ENCODE results near the gene GOLPH3. TPM values are rescaled to one million over a fixed set of nuclear protein-coding genes. Genes with fewer than 3 reads are reported as not detected.

The GOLPH3 gene
- total and polyA plus RNA-seq, 7 experiments from 2014 or later: 46.9 to 86.1 (median 60.8) TPM

DNA sequence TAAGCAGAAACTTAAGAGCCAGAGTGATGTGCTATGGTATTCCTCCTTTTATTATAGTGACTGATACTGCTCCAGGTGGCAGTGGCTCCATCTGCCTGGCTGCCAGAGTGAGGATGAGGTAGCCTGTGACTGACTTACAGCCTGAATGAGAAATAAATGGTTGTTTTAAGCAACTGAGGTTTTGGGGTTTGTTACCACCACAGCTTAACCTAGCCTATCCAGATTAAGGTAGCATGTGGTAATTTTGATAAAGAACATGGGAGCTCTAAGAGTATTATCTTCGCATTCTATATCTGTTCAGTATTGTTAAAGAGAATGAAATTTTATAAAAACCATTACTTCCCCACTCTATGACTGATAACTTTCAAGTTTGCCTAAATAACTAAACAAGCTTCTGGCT, 39.0 kb downstream of the GOLPH3 start:
- peak overlapping the region in 6 of 9 donors; percentile 0 to 70 (median 29) for H3K27ac Mint-ChIP-seq
- H3K4me3 Mint-ChIP-seq: no peak overlapping the region
- H3K27me3 Mint-ChIP-seq: no peaks in the 10 kb centered on the region
- Histone ChIP-seq H3K4me3 (ENCODE audit: low read length) (no peak overlapping the region), H3K27me3 (ENCODE audit: control insufficient read depth in 2 of 2, insufficient read depth in 2 of 2, low read length in 2 of 2) (no peaks in the 10 kb centered on the region), H3K4me1 (ENCODE audit: control insufficient read depth in 2 of 2, insufficient read depth in 2 of 2, low read length in 2 of 2) (peaks cover 0 to 7% of the 10 kb centered on the region in 2 donors), H3K36me3 (ENCODE audit: control insufficient read depth in 2 of 3, insufficient read depth in 3 of 3, low read length in 3 of 3) (peaks cover 4 to 13% (median 4%) of the 10 kb centered on the region in 3 experiments), H3K27ac (ENCODE audit: low read depth, low read length) (no peak overlapping the region), H3K9me3 (ENCODE audit: control insufficient read depth in 2 of 3, low read length in 3 of 3) (no peaks in the 10 kb centered on the region)
- ChIA-PET CTCF (no interaction called here), POLR2A (no interaction called here)
- H3K4me1 Mint-ChIP-seq: peaks cover 8 to 51% (median 39%) of the 10 kb centered on the region in 7 donors
- DNase-seq (no peak), ATAC-seq (no peak)
- no peaks in the 10 kb centered on the region for H3K9me3 Mint-ChIP-seq
- H3K36me3 Mint-ChIP-seq: peaks cover 4 to 41% (median 20%) of the 10 kb centered on the region in 5 donors
- intact Hi-C loops (cut with micrococcal nuclease): no loop called here

DNA sequence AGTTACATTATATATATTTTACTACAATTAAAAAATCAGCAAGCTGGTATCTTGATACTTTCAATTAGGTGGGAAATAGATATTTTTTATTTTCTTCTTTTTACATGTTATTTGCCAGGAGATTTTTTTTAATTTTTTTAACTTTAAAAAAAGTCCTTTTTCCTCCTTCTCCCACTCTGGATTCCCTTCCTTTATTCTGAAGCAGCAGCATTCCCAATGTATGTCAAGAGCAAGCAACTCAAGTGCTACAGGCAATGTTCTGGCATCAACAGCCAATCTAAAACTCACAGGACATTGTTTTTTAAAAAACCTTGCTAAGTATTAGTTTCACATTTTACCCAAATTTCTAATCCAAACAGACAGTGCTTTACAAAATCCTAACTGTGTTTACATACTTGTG, 41.4 kb downstream of the GOLPH3 start:
- peaks cover 14 to 50% (median 35%) of the 10 kb centered on the region in 7 donors for H3K4me1 Mint-ChIP-seq
- CTCF ChIA-PET: no interaction called here

DNA sequence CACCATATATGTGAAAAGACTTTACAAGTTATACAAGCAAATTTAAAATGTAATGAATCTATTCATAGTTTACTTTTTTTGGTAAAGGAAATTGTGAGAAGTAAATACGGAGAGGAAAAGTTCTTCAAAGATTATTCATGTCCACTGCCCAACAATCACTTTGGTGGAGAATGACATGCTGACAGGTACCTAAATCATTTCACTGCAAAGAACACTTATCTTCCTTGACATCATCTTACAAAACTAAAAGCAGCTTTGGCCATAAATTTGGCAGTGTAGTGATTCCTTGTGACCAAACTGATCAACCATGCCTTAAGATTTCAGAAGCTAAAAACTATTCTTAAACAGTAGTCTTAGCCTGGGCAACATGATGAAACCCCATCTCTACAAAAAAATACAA, 42.5 kb downstream of the GOLPH3 start:
- ATAC-seq (no peak), DNase-seq (no peak)
- peaks cover 0 to 15% (median 9%) of the 10 kb centered on the region in 3 experiments for H3K36me3 ChIP-seq (ENCODE audit: control insufficient read depth in 2 of 3, insufficient read depth in 3 of 3, low read length in 3 of 3)
- no peak overlapping the region for H3K4me3 ChIP-seq (ENCODE audit: low read length)
- H3K27ac Mint-ChIP-seq: peak overlapping the region in 3 of 9 donors; percentile 17 to 62 (median 55)
- peaks cover 0 to 6% of the 10 kb centered on the region in 2 donors for H3K4me1 ChIP-seq (ENCODE audit: control insufficient read depth in 2 of 2, insufficient read depth in 2 of 2, low read length in 2 of 2)
- no peaks in the 10 kb centered on the region for H3K27me3 ChIP-seq (ENCODE audit: control insufficient read depth in 2 of 2, insufficient read depth in 2 of 2, low read length in 2 of 2)
- ChIA-PET CTCF (interaction anchor here (0.8 kb wide), 1 partner anchor 9 kb away, joined by 3 read pairs; no protein-coding TSS in a partner anchor), POLR2A (no interaction called here)
- H3K27me3 Mint-ChIP-seq: no peaks in the 10 kb centered on the region
- H3K27ac ChIP-seq (ENCODE audit: low read depth, low read length): no peak overlapping the region
- no peak overlapping the region for H3K4me3 Mint-ChIP-seq
- intact Hi-C loops (cut with micrococcal nuclease): no loop called here
- H3K4me1 Mint-ChIP-seq: peaks cover 14 to 52% (median 37%) of the 10 kb centered on the region in 7 donors
- peaks cover 0 to 1% (median 0%) of the 10 kb centered on the region in 11 donors for H3K9me3 Mint-ChIP-seq
- H3K36me3 Mint-ChIP-seq: peaks cover 4 to 49% (median 15%) of the 10 kb centered on the region in 5 donors
- no peaks in the 10 kb centered on the region for H3K9me3 ChIP-seq (ENCODE audit: control insufficient read depth in 2 of 3, low read length in 3 of 3)

More for the DNA sequence above, 41.4 kb downstream of the GOLPH3 start:
- no peaks in the 10 kb centered on the region for H3K27me3 Mint-ChIP-seq
- POLR2A ChIA-PET: no interaction called here
- no peak overlapping the region for H3K4me3 Mint-ChIP-seq
- peaks cover 4 to 44% (median 12%) of the 10 kb centered on the region in 5 donors for H3K36me3 Mint-ChIP-seq
- no peak overlapping the region for H3K27ac ChIP-seq (ENCODE audit: low read depth, low read length)
- no peaks in the 10 kb centered on the region for H3K27me3 ChIP-seq (ENCODE audit: control insufficient read depth in 2 of 2, insufficient read depth in 2 of 2, low read length in 2 of 2)
- no peak for DNase-seq
- H3K9me3 Mint-ChIP-seq: peaks cover 0 to 1% (median 0%) of the 10 kb centered on the region in 11 donors
- ATAC-seq: no peak
- peaks cover 4 to 13% (median 8%) of the 10 kb centered on the region in 3 experiments for H3K36me3 ChIP-seq (ENCODE audit: control insufficient read depth in 2 of 3, insufficient read depth in 3 of 3, low read length in 3 of 3)
- intact Hi-C loops (cut with micrococcal nuclease): no loop called here
- no peaks in the 10 kb centered on the region for H3K9me3 ChIP-seq (ENCODE audit: control insufficient read depth in 2 of 3, low read length in 3 of 3)
- H3K4me3 ChIP-seq (ENCODE audit: low read length): no peak overlapping the region
- peaks cover 0 to 3% of the 10 kb centered on the region in 2 donors for H3K4me1 ChIP-seq (ENCODE audit: control insufficient read depth in 2 of 2, insufficient read depth in 2 of 2, low read length in 2 of 2)
- peak overlapping the region in 5 of 9 donors; percentile 1 to 47 (median 19) for H3K27ac Mint-ChIP-seq

DNA sequence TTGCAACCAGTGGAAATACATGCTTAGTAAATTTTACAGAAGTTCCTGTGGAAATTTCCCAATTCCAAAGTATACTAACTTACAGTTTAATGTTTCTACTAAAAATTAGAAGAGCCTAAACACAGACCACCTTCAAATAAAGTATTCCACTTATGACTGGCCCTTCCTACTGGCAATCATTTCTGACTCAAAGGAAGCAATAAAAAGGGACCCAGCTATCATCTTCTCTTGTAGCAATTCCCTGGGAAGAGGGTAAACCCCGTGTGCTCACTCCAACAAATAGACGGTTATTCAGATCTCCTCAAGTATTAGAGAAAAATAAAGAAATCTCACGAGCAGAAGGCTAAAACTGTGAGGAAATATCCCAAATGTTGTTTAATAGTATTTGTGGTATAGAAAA, 43.3 kb downstream of the GOLPH3 start:
- H3K27me3 Mint-ChIP-seq: no peaks in the 10 kb centered on the region
- CTCF ChIA-PET: interaction anchor here (0.6 to 0.8 kb wide), 3 partner anchors 9 to 38 kb away, joined by 3 to 4 read pairs (median 3); no protein-coding TSS in a partner anchor
- Histone ChIP-seq H3K9me3 (ENCODE audit: control insufficient read depth in 2 of 3, low read length in 3 of 3) (no peaks in the 10 kb centered on the region), H3K4me3 (ENCODE audit: low read length) (no peak overlapping the region), H3K4me1 (ENCODE audit: control insufficient read depth in 2 of 2, insufficient read depth in 2 of 2, low read length in 2 of 2) (peaks cover 0 to 6% of the 10 kb centered on the region in 2 donors), H3K27ac (ENCODE audit: low read depth, low read length) (no peak overlapping the region), H3K27me3 (ENCODE audit: control insufficient read depth in 2 of 2, insufficient read depth in 2 of 2, low read length in 2 of 2) (no peaks in the 10 kb centered on the region), H3K36me3 (ENCODE audit: control insufficient read depth in 2 of 3, insufficient read depth in 3 of 3, low read length in 3 of 3) (peaks cover 7 to 22% (median 9%) of the 10 kb centered on the region in 3 experiments)
- peak overlapping the region in 4 of 9 donors; percentile 32 to 59 (median 53) for H3K27ac Mint-ChIP-seq
- POLR2A ChIA-PET: no interaction called here
- H3K36me3 Mint-ChIP-seq: peaks cover 5 to 56% (median 18%) of the 10 kb centered on the region in 5 donors
- no peak for DNase-seq
- ATAC-seq: no peak
- intact Hi-C loops (cut with micrococcal nuclease): no loop called here
- H3K9me3 Mint-ChIP-seq: peaks cover 0 to 1% (median 0%) of the 10 kb centered on the region in 11 donors
- peaks cover 17 to 52% (median 40%) of the 10 kb centered on the region in 7 donors for H3K4me1 Mint-ChIP-seq
- no peak overlapping the region for H3K4me3 Mint-ChIP-seq

DNA sequence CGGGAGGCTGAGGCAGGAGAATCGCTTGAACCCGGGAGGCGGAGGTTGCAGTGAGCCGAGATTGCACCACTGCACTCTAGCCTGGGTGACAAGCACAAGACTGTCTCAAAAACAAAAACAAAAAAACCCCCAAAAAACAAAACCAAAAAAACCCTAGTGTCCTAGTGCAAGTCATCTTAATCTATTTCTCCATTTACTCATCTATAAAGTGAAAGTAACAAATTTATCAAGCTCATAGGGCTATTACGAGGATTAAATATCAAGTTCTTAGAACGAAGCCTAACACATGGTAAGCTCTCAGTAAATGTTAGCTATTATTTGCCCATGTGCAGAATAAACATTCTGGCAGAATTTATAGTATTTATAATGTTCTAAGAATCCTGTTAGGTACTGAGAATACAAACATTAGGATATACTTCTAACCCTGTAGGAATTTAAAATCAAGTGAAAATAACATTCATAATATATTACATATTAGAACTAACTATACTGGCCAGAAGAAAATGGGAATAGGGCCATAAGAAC, 45.0 kb downstream of the GOLPH3 start:
- DNase-seq (no peak), ATAC-seq (no peak)
- no peaks in the 10 kb centered on the region for H3K27me3 Mint-ChIP-seq
- intact Hi-C loops (cut with micrococcal nuclease): loop anchor here in 1 of 2 donors (10.0 kb wide), 1 partner anchor 46 kb away; the partner anchor contains the start of gene GOLPH3
- no peak overlapping the region for H3K4me3 Mint-ChIP-seq
- peaks cover 9 to 21% (median 11%) of the 10 kb centered on the region in 3 experiments for H3K36me3 ChIP-seq (ENCODE audit: control insufficient read depth in 2 of 3, insufficient read depth in 3 of 3, low read length in 3 of 3)
- no peak overlapping the region for H3K27ac ChIP-seq (ENCODE audit: low read depth, low read length)
- no peak overlapping the region for H3K4me3 ChIP-seq (ENCODE audit: low read length)
- peaks cover 0 to 1% (median 0%) of the 10 kb centered on the region in 11 donors for H3K9me3 Mint-ChIP-seq
- POLR2A ChIA-PET: interaction anchor here (1.3 kb wide), 1 partner anchor 45 kb away, joined by 4 read pairs; the partner anchor contains the start of gene GOLPH3
- CTCF ChIA-PET: no interaction called here
- H3K4me1 ChIP-seq (ENCODE audit: control insufficient read depth in 2 of 2, insufficient read depth in 2 of 2, low read length in 2 of 2): peaks cover 0 to 6% of the 10 kb centered on the region in 2 donors
- H3K36me3 Mint-ChIP-seq: peaks cover 4 to 58% (median 16%) of the 10 kb centered on the region in 5 donors
- H3K4me1 Mint-ChIP-seq: peaks cover 20 to 55% (median 35%) of the 10 kb centered on the region in 7 donors
- H3K9me3 ChIP-seq (ENCODE audit: control insufficient read depth in 2 of 3, low read length in 3 of 3): no peaks in the 10 kb centered on the region
- no peaks in the 10 kb centered on the region for H3K27me3 ChIP-seq (ENCODE audit: control insufficient read depth in 2 of 2, insufficient read depth in 2 of 2, low read length in 2 of 2)
- H3K27ac Mint-ChIP-seq: no peak overlapping the region

DNA sequence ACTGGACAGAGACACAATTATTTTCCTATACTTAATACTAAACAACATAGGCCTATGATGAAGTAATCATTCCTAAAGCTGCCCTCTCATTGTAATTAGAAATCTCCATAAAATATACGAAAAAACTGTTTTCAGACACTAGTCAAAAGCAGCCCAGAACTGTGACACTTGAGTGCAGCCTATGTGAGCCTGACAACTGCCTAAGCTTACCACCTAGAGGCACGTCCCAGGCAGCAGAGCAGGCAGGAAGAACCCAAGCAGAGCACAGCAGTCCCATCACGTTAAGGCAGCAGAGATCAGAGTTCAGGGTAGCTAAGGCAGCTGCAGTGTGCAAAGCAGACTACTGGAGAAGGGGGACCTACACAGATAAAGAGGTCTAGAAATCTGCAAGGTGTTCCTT, 46.4 kb downstream of the GOLPH3 start:
- H3K4me1 ChIP-seq (ENCODE audit: control insufficient read depth in 2 of 2, insufficient read depth in 2 of 2, low read length in 2 of 2): peaks cover 0 to 6% of the 10 kb centered on the region in 2 donors

More for the DNA sequence above, 46.4 kb downstream of the GOLPH3 start:
- Mint-ChIP-seq H3K36me3 (peaks cover 4 to 55% (median 18%) of the 10 kb centered on the region in 5 donors), H3K27me3 (no peaks in the 10 kb centered on the region), H3K4me3 (no peak overlapping the region), H3K9me3 (peaks cover 0 to 1% (median 0%) of the 10 kb centered on the region in 11 donors), H3K4me1 (peaks cover 18 to 57% (median 30%) of the 10 kb centered on the region in 7 donors), H3K27ac (peak overlapping the region in 4 of 9 donors; percentile 40 to 75 (median 58))
- H3K4me3 ChIP-seq (ENCODE audit: low read length): no peak overlapping the region
- H3K27ac ChIP-seq (ENCODE audit: low read depth, low read length): no peak overlapping the region
- ChIA-PET POLR2A (interaction anchor here (0.6 kb wide), 1 partner anchor 226 kb away, joined by 3 read pairs; no protein-coding TSS in a partner anchor), CTCF (no interaction called here)
- no peaks in the 10 kb centered on the region for H3K27me3 ChIP-seq (ENCODE audit: control insufficient read depth in 2 of 2, insufficient read depth in 2 of 2, low read length in 2 of 2)
- DNase-seq (no peak), ATAC-seq (no peak)
- H3K9me3 ChIP-seq (ENCODE audit: control insufficient read depth in 2 of 3, low read length in 3 of 3): no peaks in the 10 kb centered on the region
- intact Hi-C loops (cut with micrococcal nuclease): loop anchor here in 1 of 2 donors (10.0 kb wide), 1 partner anchor 47 kb away; the partner anchor contains the start of gene GOLPH3
- H3K36me3 ChIP-seq (ENCODE audit: control insufficient read depth in 2 of 3, insufficient read depth in 3 of 3, low read length in 3 of 3): peaks cover 9 to 21% (median 15%) of the 10 kb centered on the region in 3 experiments

Data from naive thymus-derived CD4-positive, alpha-beta T cell (primary cell).